ENCODE measurements around the gene MIS18A.

Gene MIS18A

GRCh38 chr21:32322103-32322502 is 43.3 kb upstream of the MIS18A start:
- Histone ChIP-seq H3K14ac (ENCODE audit: low read length) (no peak overlapping the region), H3K4me1 (ENCODE audit: control insufficient read depth in 2 of 2, insufficient read depth in 1 of 2, low read depth in 1 of 2, low read length in 2 of 2) (peaks cover 0 to 3% of the 10 kb centered on the region in 2 donors), H2AK5ac (ENCODE audit: low read depth, low read length) (no peak overlapping the region), H3K27me3 (ENCODE audit: control insufficient read depth in 3 of 3, insufficient read depth in 3 of 3, low read depth in 1 of 3, low read length in 3 of 3) (no peaks in the 10 kb centered on the region), H3K79me1 (ENCODE audit: low read depth, low read length) (peaks cover 2% of the 10 kb centered on the region), H3K9me3 (replicated peaks in 1 of 2; ENCODE audit: control insufficient read depth in 2 of 2, insufficient read depth in 1 of 2, low read depth in 1 of 2, low read length in 2 of 2) (peaks cover 0 to 4% of the 10 kb centered on the region in 2 donors), H2BK15ac (ENCODE audit: low read length) (no peak overlapping the region), H3K18ac (ENCODE audit: low read length) (no peak overlapping the region), H3K4me2 (ENCODE audit: insufficient read depth, low read length, poor library complexity, severe bottlenecking) (no peak overlapping the region), H2BK12ac (ENCODE audit: low read length) (no peak overlapping the region), H4K8ac (ENCODE audit: low read depth, low read length) (no peak overlapping the region), H2BK5ac (ENCODE audit: low read length) (no peak overlapping the region), H4K91ac (ENCODE audit: low read depth, low read length, poor library complexity) (no peak overlapping the region), H3K4me3 (ENCODE audit: low read length in 2 of 2) (no peak overlapping the region), H3K9ac (ENCODE audit: low read depth, low read length, poor library complexity) (no peak overlapping the region), H2BK120ac (ENCODE audit: low read depth, low read length) (no peak overlapping the region), H3K23ac (ENCODE audit: low read depth, low read length, poor library complexity) (no peak overlapping the region), H3K27ac (replicated peaks; ENCODE audit: low read length) (no peak overlapping the region), H3K4ac (ENCODE audit: low read length) (no peak overlapping the region), H3K36me3 (replicated peaks in 1 of 2; ENCODE audit: control insufficient read depth in 2 of 2, insufficient read depth in 2 of 2, low read length in 2 of 2) (peaks cover 51 to 99% of the 10 kb centered on the region in 2 donors), H2AFZ (ENCODE audit: low read length) (no peak overlapping the region)
- DNase-seq (ENCODE audit: low spot score), result no peak
- WGBS, 2 donors (ENCODE audit: extremely low coverage in 2 of 2, insufficient read length in 2 of 2, insufficient replicate concordance in 1 of 2), result no CpG with 5 or more reads among the region's 12 CpGs

GRCh38 chr21:32321480-32321879 is 42.6 kb upstream of the MIS18A start:
- Histone ChIP-seq H2BK15ac (ENCODE audit: low read length) (no peak overlapping the region), H3K4me1 (ENCODE audit: control insufficient read depth in 2 of 2, insufficient read depth in 1 of 2, low read depth in 1 of 2, low read length in 2 of 2) (peaks cover 0 to 3% of the 10 kb centered on the region in 2 donors), H3K14ac (ENCODE audit: low read length) (no peak overlapping the region), H3K27me3 (ENCODE audit: control insufficient read depth in 3 of 3, insufficient read depth in 3 of 3, low read depth in 1 of 3, low read length in 3 of 3) (no peaks in the 10 kb centered on the region), H3K9me3 (replicated peaks in 1 of 2; ENCODE audit: control insufficient read depth in 2 of 2, insufficient read depth in 1 of 2, low read depth in 1 of 2, low read length in 2 of 2) (peaks cover 0 to 2% of the 10 kb centered on the region in 2 donors), H3K36me3 (replicated peaks in 1 of 2; ENCODE audit: control insufficient read depth in 2 of 2, insufficient read depth in 2 of 2, low read length in 2 of 2) (peaks cover 53 to 100% of the 10 kb centered on the region in 2 donors), H3K4ac (ENCODE audit: low read length) (no peak overlapping the region), H3K27ac (replicated peaks; ENCODE audit: low read length) (no peak overlapping the region), H4K91ac (ENCODE audit: low read depth, low read length, poor library complexity) (no peak overlapping the region), H4K8ac (ENCODE audit: low read depth, low read length) (no peak overlapping the region), H2BK5ac (ENCODE audit: low read length) (no peak overlapping the region), H2AK5ac (ENCODE audit: low read depth, low read length) (no peak overlapping the region), H2AFZ (ENCODE audit: low read length) (no peak overlapping the region), H3K4me3 (ENCODE audit: low read length in 2 of 2) (no peak overlapping the region), H2BK12ac (ENCODE audit: low read length) (no peak overlapping the region), H3K79me1 (ENCODE audit: low read depth, low read length) (peaks cover 2% of the 10 kb centered on the region), H3K4me2 (ENCODE audit: insufficient read depth, low read length, poor library complexity, severe bottlenecking) (no peak overlapping the region), H3K23ac (ENCODE audit: low read depth, low read length, poor library complexity) (no peak overlapping the region), H3K18ac (ENCODE audit: low read length) (no peak overlapping the region), H3K9ac (ENCODE audit: low read depth, low read length, poor library complexity) (no peak overlapping the region), H2BK120ac (ENCODE audit: low read depth, low read length) (no peak overlapping the region)
- WGBS, 2 donors (ENCODE audit: extremely low coverage in 2 of 2, insufficient read length in 2 of 2, insufficient replicate concordance in 1 of 2), result no CpG with 5 or more reads among the region's 13 CpGs
- DNase-seq (ENCODE audit: low spot score), result no peak

DNA sequence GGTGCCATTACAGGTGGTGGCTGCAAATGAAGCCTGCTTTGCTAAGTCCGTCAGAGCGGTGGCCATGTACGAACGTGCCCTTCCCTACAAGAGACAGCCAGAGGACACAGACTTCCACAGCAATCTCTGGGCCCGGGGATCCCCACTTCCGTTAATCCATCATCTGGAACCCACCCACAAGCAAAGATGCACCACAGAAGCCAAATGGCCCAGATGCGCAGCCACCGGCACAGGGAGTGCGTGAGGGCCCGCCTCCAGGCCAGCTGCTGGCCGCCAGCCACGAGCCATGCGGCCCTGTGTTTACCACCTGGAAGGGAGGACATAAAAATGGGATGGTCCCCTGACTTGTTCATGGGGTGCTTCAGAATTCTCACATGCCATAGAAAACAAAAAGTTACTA is 41.9 kb upstream of the MIS18A start:
- H3K23ac ChIP-seq (ENCODE audit: low read depth, low read length, poor library complexity), result no peak overlapping the region
- H3K36me3 ChIP-seq (replicated peaks in 1 of 2; ENCODE audit: control insufficient read depth in 2 of 2, insufficient read depth in 2 of 2, low read length in 2 of 2), result peaks cover 56 to 100% of the 10 kb centered on the region in 2 donors
- no peak overlapping the region for H3K18ac ChIP-seq (ENCODE audit: low read length)
- H3K27ac ChIP-seq (replicated peaks; ENCODE audit: low read length), result no peak overlapping the region
- no peak overlapping the region for H3K4ac ChIP-seq (ENCODE audit: low read length)
- H2BK15ac ChIP-seq (ENCODE audit: low read length), result no peak overlapping the region
- whole genome bisulfite sequencing, 2 donors (ENCODE audit: extremely low coverage in 2 of 2, insufficient read length in 2 of 2, insufficient replicate concordance in 1 of 2), result no CpG with 5 or more reads among the region's 13 CpGs
- no peak overlapping the region for H4K8ac ChIP-seq (ENCODE audit: low read depth, low read length)
- no peak for DNase-seq (ENCODE audit: low spot score)
- H3K4me2 ChIP-seq (ENCODE audit: insufficient read depth, low read length, poor library complexity, severe bottlenecking), result no peak overlapping the region
- no peaks in the 10 kb centered on the region for H3K9me3 ChIP-seq (replicated peaks in 1 of 2; ENCODE audit: control insufficient read depth in 2 of 2, insufficient read depth in 1 of 2, low read depth in 1 of 2, low read length in 2 of 2)
- H2BK12ac ChIP-seq (ENCODE audit: low read length), result no peak overlapping the region
- H3K4me3 ChIP-seq (ENCODE audit: low read length in 2 of 2), result no peak overlapping the region
- H2AK5ac ChIP-seq (ENCODE audit: low read depth, low read length), result no peak overlapping the region
- no peak overlapping the region for H4K91ac ChIP-seq (ENCODE audit: low read depth, low read length, poor library complexity)
- H3K14ac ChIP-seq (ENCODE audit: low read length), result no peak overlapping the region
- H2AFZ ChIP-seq (ENCODE audit: low read length), result no peak overlapping the region
- peaks cover 0 to 3% of the 10 kb centered on the region in 2 donors for H3K4me1 ChIP-seq (ENCODE audit: control insufficient read depth in 2 of 2, insufficient read depth in 1 of 2, low read depth in 1 of 2, low read length in 2 of 2)
- no peak overlapping the region for H3K9ac ChIP-seq (ENCODE audit: low read depth, low read length, poor library complexity)
- H2BK120ac ChIP-seq (ENCODE audit: low read depth, low read length), result no peak overlapping the region
- no peaks in the 10 kb centered on the region for H3K27me3 ChIP-seq (ENCODE audit: control insufficient read depth in 3 of 3, insufficient read depth in 3 of 3, low read depth in 1 of 3, low read length in 3 of 3)
- peaks cover 2% of the 10 kb centered on the region for H3K79me1 ChIP-seq (ENCODE audit: low read depth, low read length)
- no peak overlapping the region for H2BK5ac ChIP-seq (ENCODE audit: low read length)

DNA sequence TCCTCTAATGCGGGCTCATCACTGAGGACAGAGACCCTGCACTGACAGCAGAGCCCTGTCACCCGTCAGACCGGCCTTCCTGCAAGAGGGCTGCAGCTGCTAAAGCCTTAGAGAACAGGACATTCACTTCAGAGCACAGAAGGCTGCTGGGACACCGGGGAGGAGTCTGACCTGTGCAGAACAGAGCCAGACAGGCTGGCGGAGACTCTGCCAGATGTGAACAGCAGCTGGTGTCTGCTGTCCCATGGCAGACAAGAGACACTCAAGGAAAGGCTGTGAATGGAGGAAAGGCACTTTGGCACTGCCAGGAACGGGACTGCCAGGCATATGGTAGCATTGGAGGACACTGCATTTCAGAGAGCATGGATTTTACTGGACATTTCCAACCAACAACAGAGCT is 41.2 kb upstream of the MIS18A start:
- Histone ChIP-seq H3K4ac (ENCODE audit: low read length) (no peak overlapping the region), H2BK120ac (ENCODE audit: low read depth, low read length) (no peak overlapping the region), H3K14ac (ENCODE audit: low read length) (no peak overlapping the region), H3K27me3 (ENCODE audit: control insufficient read depth in 3 of 3, insufficient read depth in 3 of 3, low read depth in 1 of 3, low read length in 3 of 3) (no peaks in the 10 kb centered on the region), H2AK5ac (ENCODE audit: low read depth, low read length) (no peak overlapping the region), H3K9me3 (replicated peaks in 1 of 2; ENCODE audit: control insufficient read depth in 2 of 2, insufficient read depth in 1 of 2, low read depth in 1 of 2, low read length in 2 of 2) (no peaks in the 10 kb centered on the region), H2AFZ (ENCODE audit: low read length) (no peak overlapping the region), H3K23ac (ENCODE audit: low read depth, low read length, poor library complexity) (no peak overlapping the region), H3K27ac (replicated peaks; ENCODE audit: low read length) (no peak overlapping the region), H2BK5ac (ENCODE audit: low read length) (no peak overlapping the region), H2BK15ac (ENCODE audit: low read length) (no peak overlapping the region), H3K18ac (ENCODE audit: low read length) (no peak overlapping the region), H4K8ac (ENCODE audit: low read depth, low read length) (no peak overlapping the region), H3K4me1 (ENCODE audit: control insufficient read depth in 2 of 2, insufficient read depth in 1 of 2, low read depth in 1 of 2, low read length in 2 of 2) (peaks cover 0 to 3% of the 10 kb centered on the region in 2 donors), H3K79me1 (ENCODE audit: low read depth, low read length) (no peaks in the 10 kb centered on the region), H3K4me2 (ENCODE audit: insufficient read depth, low read length, poor library complexity, severe bottlenecking) (no peak overlapping the region), H3K9ac (ENCODE audit: low read depth, low read length, poor library complexity) (no peak overlapping the region), H3K4me3 (ENCODE audit: low read length in 2 of 2) (no peak overlapping the region), H4K91ac (ENCODE audit: low read depth, low read length, poor library complexity) (no peak overlapping the region), H3K36me3 (replicated peaks in 1 of 2; ENCODE audit: control insufficient read depth in 2 of 2, insufficient read depth in 2 of 2, low read length in 2 of 2) (peaks cover 54 to 98% of the 10 kb centered on the region in 2 donors), H2BK12ac (ENCODE audit: low read length) (no peak overlapping the region)
- DNase-seq (ENCODE audit: low spot score), result no peak
- WGBS, 2 donors (ENCODE audit: extremely low coverage in 2 of 2, insufficient read length in 2 of 2, insufficient replicate concordance in 1 of 2), result no CpG with 5 or more reads among the region's 6 CpGs

Measured in neuronal stem cell (in vitro differentiated cells).